MCF 10A (cell line): ENCODE data around the gene VAC14. TPM values are rescaled to one million over a fixed set of nuclear protein-coding genes. Genes with fewer than 3 reads are reported as not detected.

Experiments used
- BruUV-seq: library from RNA; stranded (reverse); fragments of 400-500 nt; replicated peaks from 2 replicates; lab custom pipeline; 2021; lab: Mats Ljungman, UMichigan
- CTCF ChIA-PET: fragments of 300-600 bp; sonication (Branson Sonifier 250); formaldehyde crosslinking; extraction: SDS; loops from one replicate; lab custom pipeline; 2021; ENCODE audit warnings: antibody characterized with exemption, inconsistent platforms; lab: Yijun Ruan, JAX
- POLR2A ChIA-PET: fragments of 300-600, 350-650 bp; sonication (Branson Sonifier 250); formaldehyde crosslinking; extraction: SDS; loops from one replicate; lab custom pipeline; 2020; ENCODE audit warnings: antibody characterized with exemption, inconsistent platforms; lab: Yijun Ruan, JAX
- DNase-seq: peaks from one replicate; pipeline ENCODE4 v3.0.0-alpha.2; 2018; ENCODE audit not compliant: unreplicated experiment
- H3K27ac Mint-ChIP-seq: one replicate; pipeline ENCODE4 v1.8.0; 2022; ENCODE audit warnings: mild to moderate bottlenecking, low read depth, mixed read lengths; ENCODE audit not compliant: unreplicated experiment
- H3K27me3 Mint-ChIP-seq: one replicate; pipeline ENCODE4 v1.8.0; 2022; ENCODE audit warnings: mixed read lengths; ENCODE audit not compliant: insufficient read depth, unreplicated experiment
- H3K36me3 Mint-ChIP-seq: one replicate; pipeline ENCODE4 v1.8.0; 2022; ENCODE audit warnings: mild to moderate bottlenecking, moderate library complexity, mixed read lengths; ENCODE audit not compliant: insufficient read depth, unreplicated experiment
- H3K4me1 Mint-ChIP-seq: one replicate; pipeline ENCODE4 v1.8.0; 2022; ENCODE audit warnings: mixed read lengths; ENCODE audit not compliant: insufficient read depth, unreplicated experiment
- H3K4me3 Mint-ChIP-seq: one replicate; pipeline ENCODE4 v1.8.0; 2022; ENCODE audit warnings: mild to moderate bottlenecking, moderate library complexity, mixed read lengths; ENCODE audit not compliant: unreplicated experiment
- H3K9me3 Mint-ChIP-seq: one replicate; pipeline ENCODE4 v1.8.0; 2022; ENCODE audit warnings: mixed read lengths; ENCODE audit not compliant: unreplicated experiment
- intact Hi-C: fragments of 100-400 bp; cut with micrococcal nuclease; formaldehyde crosslinking; loops from 2 replicates; pipeline ENCODE4 v1.14.1; 2022
- total RNA-seq: library from RNA; stranded (reverse); gene quantifications from 2 replicates; pipeline ENCODE4 v1.2.3, GENCODE V29; 2022
- TF ChIP-seq, protein P1 (sequence below): fragments of 200-600 bp; IDR thresholded peaks from one replicate; pipeline ENCODE4 v1.8.0; 2022; ENCODE audit warnings: antibody characterized with exemption, mild to moderate bottlenecking; ENCODE audit not compliant: unreplicated experiment

The VAC14 gene
- total RNA-seq, 1 experiment from 2014 or later: 25.5 TPM

DNA sequence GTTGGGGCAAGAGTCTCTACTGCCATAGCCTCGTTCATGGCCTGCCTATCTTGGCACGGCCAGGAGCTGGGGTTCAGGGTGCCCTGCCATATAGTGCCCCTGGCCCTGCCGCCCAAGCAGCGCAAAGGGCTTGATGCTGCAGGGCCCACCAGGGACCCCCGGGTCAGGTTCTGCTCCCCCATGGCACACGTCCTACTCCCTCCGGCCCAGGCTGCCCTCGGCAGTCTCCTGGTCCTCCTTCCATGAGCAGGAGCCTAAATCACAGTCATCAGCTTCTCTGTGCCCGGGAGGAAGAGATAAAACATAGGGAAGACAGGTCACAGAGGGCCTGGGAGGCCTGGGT, 59.2 kb downstream of the VAC14 start:
- H3K4me3 Mint-ChIP-seq: no peak overlapping the region
- H3K9me3 Mint-ChIP-seq: no peaks in the 10 kb centered on the region
- no TSS peak for BruUV-seq
- H3K36me3 Mint-ChIP-seq: peaks cover 11% of the 10 kb centered on the region
- no peaks in the 10 kb centered on the region for H3K27me3 Mint-ChIP-seq
- intact Hi-C loops: no loop called here
- ChIA-PET POLR2A (no interaction called here), CTCF (interaction anchor here (0.6 to 0.9 kb wide), 4 partner anchors 19 to 922 kb away, joined by 3 to 6 read pairs (median 3); no protein-coding TSS in a partner anchor)
- TF ChIP-seq, protein P1, sequence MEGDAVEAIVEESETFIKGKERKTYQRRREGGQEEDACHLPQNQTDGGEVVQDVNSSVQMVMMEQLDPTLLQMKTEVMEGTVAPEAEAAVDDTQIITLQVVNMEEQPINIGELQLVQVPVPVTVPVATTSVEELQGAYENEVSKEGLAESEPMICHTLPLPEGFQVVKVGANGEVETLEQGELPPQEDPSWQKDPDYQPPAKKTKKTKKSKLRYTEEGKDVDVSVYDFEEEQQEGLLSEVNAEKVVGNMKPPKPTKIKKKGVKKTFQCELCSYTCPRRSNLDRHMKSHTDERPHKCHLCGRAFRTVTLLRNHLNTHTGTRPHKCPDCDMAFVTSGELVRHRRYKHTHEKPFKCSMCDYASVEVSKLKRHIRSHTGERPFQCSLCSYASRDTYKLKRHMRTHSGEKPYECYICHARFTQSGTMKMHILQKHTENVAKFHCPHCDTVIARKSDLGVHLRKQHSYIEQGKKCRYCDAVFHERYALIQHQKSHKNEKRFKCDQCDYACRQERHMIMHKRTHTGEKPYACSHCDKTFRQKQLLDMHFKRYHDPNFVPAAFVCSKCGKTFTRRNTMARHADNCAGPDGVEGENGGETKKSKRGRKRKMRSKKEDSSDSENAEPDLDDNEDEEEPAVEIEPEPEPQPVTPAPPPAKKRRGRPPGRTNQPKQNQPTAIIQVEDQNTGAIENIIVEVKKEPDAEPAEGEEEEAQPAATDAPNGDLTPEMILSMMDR: no peak
- no peak for DNase-seq
- H3K27ac Mint-ChIP-seq: no peak overlapping the region
- peaks cover 14% of the 10 kb centered on the region for H3K4me1 Mint-ChIP-seq

DNA sequence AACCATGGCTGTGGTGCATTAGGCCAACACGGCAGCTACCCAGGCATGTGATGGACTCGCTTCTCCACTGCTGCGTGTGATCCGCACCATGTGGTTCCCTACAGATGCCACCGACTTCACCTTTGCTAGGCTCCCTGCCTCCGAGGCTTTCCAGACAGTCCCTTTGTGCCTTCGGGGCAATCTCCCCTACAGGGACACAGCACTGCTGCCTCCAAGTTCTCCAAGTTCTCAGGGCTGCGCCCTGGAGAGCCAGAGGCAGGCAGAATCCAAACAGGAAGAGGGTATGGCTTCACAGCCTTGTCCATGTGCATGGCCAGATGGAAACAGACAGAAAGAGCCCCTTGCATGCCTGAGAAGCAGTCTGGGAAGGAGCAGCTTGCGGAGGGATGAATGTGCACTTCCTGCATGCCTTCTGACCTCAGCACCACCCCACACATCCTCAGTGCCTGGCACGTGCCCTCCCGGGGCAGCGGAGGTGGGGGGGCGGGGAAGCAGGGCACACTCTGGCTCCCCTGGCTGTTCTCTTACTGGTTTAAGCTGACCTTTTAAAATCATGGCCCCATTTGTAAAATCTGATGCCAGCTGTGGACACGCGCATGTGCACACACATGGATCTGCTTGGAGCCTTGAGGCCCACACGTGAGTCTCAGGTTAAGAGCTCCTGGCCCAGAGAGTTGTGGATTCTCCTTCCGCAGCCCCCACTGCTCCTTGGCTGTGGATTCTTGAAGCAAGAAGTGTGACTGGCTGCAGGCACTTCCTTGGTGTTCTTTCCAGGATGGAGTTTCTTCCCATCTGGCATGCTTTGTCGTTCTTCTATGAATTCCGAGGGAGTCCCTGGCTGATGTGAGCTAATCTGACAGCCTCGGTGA, 59.8 kb downstream of the VAC14 start:
- H3K4me1 Mint-ChIP-seq: peaks cover 8% of the 10 kb centered on the region
- ChIA-PET CTCF (interaction anchor here (0.6 to 1.0 kb wide), 4 partner anchors 19 to 923 kb away, joined by 3 to 6 read pairs (median 4); no protein-coding TSS in a partner anchor), POLR2A (no interaction called here)
- no peak overlapping the region for H3K27ac Mint-ChIP-seq
- no peak overlapping the region for H3K4me3 Mint-ChIP-seq
- BruUV-seq: no TSS peak
- intact Hi-C loops: no loop called here
- TF ChIP-seq, protein P1: no peak
- DNase-seq: no peak
- no peaks in the 10 kb centered on the region for H3K9me3 Mint-ChIP-seq
- H3K27me3 Mint-ChIP-seq: no peaks in the 10 kb centered on the region
- peaks cover 11% of the 10 kb centered on the region for H3K36me3 Mint-ChIP-seq

DNA sequence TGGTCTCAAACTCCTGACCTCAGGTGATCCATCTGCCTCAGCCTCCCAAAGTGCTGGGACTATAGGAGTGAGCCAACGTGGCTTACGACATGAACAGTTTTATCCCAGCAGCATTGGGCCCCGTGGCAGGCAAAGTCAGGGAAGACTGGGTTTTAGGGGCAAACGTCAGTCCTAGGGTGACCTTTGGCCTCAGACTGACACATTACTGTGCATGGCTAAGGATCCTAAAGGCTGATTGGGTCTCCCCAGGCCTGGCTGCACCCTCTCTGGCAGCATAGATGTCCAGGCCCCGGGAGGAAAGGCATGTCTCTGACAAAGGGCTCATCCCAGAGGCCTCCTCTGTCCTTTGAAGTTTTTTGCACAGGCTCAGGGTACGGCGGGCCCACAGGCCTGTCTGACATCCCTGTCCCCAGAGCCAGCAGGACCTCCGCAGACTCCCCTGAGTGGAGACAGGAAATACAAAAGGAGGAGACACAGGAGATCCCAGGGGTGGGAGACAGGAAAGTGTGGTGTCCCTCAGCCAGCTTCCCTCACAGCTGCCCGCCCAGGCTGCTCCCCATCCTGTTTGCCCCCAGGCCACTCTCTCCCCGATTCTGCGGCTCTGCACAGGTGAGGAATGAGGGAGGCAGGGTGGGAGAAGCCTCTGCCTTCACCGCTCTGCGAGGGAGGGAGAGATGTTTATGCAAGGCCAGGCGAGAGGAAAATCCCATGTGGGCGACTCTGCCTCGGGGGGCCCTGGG, 60.6 kb downstream of the VAC14 start:
- H3K9me3 Mint-ChIP-seq: no peaks in the 10 kb centered on the region
- H3K4me3 Mint-ChIP-seq: no peak overlapping the region
- no peaks in the 10 kb centered on the region for H3K4me1 Mint-ChIP-seq
- H3K27me3 Mint-ChIP-seq: no peaks in the 10 kb centered on the region
- ChIA-PET CTCF (interaction anchor here (1.0 kb wide), 1 partner anchor 31 kb away, joined by 4 read pairs; no protein-coding TSS in a partner anchor), POLR2A (no interaction called here)
- TF ChIP-seq, protein P1: no peak
- intact Hi-C loops: no loop called here
- no peak for DNase-seq
- no TSS peak for BruUV-seq
- peaks cover 15% of the 10 kb centered on the region for H3K36me3 Mint-ChIP-seq
- no peak overlapping the region for H3K27ac Mint-ChIP-seq

DNA sequence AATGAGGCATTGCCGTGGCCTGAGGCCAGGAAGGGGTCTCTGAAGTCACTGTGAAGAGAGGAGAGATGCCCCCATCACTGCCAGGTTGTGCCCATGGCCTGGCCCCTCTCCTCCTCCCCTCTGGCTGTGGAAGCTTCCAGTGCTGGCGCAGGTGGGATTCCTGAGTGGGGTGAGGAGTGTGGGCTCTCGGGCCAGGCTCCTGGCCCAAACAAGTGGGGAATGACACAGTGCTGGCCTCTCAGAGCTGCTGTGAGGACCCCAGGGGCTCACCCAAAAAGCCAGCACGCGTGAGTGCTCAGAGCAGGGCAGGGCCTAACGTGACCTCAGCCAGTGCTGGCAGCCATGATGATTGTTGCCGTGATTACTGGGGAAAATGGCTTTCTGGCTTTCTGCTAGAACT, 61.6 kb downstream of the VAC14 start:
- H3K36me3 Mint-ChIP-seq: peaks cover 16% of the 10 kb centered on the region
- H3K4me3 Mint-ChIP-seq: no peak overlapping the region
- H3K4me1 Mint-ChIP-seq: no peaks in the 10 kb centered on the region
- no peak for DNase-seq
- H3K9me3 Mint-ChIP-seq: no peaks in the 10 kb centered on the region
- H3K27ac Mint-ChIP-seq: no peak overlapping the region
- H3K27me3 Mint-ChIP-seq: no peaks in the 10 kb centered on the region
- no TSS peak for BruUV-seq
- intact Hi-C loops: loop anchor here (2.0 kb wide), 2 partner anchors 25 to 55 kb away; no protein-coding TSS in a partner anchor
- ChIA-PET POLR2A (interaction anchor here (0.7 kb wide), 1 partner anchor 16 kb away, joined by 3 read pairs; no protein-coding TSS in a partner anchor), CTCF (interaction anchor here (0.8 to 1.8 kb wide), 6 partner anchors 18 to 55 kb away, joined by 3 to 11 read pairs (median 5); no protein-coding TSS in a partner anchor)
- TF ChIP-seq, protein P1: no peak
